HG03558 (cell line): ENCODE measurements around the gene STK24.
"Not testable (repeated sequence)": the region's sequence is repeated elsewhere in the genome, so short reads cannot be mapped to it uniquely, and the experiment has no call there.

ENCODE experiments used
- ATAC-seq: cut with Tn5 transposase; IDR thresholded peaks from one replicate; pipeline ENCODE4 v1.9.1; 2021; ENCODE audit warnings: moderate number of reproducible peaks; ENCODE audit not compliant: unreplicated experiment; ENCODE audit errors: extremely low read depth

Gene STK24

DNA sequence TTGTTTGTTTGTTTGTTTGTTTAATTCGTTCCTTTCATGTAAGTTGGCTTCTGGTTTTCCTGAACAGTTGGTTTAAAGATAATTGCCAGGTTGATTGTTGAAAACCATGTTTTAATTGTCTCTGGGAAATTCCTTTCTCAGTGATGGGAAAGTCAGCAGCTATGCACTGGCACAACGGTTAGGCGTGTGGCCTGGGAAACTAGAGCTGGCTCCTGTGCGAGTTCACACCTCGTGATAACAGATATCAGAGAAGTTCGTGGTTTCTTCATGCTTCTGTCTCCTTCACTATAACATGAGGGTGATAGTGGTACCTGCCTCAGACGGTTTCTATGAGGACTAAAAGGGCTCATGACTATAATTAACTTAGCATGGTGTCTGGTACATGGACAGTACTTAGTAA, 153.5 kb downstream of the STK24 start:
- no peak for ATAC-seq

DNA sequence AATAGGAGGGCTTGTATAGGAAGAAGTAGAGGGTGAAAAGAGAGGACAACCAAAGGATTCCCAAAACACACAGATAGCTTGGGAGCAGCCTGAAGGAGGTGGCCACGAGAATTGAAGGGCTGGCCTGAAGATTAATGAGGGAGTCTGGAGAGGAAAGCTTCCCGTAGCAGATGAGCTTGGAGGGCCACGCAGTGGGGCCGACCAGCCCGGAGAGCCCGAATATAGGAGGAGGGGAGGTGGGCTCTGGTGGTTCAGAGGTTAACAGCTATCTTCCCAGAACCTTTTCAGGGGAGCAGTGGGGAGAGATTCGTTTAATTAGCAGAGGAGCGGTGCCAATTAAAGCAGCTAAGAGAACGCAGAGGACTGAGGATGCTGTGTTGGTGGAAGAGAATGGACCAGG, 154.9 kb downstream of the STK24 start:
- ATAC-seq: no peak

DNA sequence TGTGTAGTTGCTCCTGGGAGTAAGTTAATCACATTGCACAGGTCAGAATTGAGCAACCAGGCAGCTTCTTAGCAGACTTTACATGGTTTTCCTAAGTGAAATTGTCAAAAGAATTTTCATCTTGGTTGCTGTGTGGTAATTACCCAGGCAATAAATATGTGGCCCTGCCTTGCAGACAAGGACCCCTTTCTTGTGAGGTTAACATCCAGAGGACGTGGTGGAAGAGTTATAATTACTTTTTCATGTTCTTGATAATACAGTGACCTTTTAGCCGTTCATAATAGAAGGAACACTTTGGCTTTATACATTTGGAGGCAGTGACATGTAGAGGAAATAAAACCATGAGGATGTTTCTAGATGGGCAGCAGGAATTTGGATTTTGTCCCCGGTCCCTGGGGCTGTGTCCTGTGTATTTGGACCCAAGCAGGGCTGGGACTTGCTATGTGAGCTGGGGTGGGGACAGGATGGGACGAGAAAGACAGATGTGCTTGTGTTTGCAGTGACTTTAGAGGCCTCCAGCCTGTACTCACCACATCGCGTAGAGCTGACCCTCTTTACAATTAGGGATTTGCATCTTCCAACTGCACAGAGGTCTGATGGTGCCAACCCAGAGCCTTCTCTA, 156.2 kb downstream of the STK24 start:
- no peak for ATAC-seq

DNA sequence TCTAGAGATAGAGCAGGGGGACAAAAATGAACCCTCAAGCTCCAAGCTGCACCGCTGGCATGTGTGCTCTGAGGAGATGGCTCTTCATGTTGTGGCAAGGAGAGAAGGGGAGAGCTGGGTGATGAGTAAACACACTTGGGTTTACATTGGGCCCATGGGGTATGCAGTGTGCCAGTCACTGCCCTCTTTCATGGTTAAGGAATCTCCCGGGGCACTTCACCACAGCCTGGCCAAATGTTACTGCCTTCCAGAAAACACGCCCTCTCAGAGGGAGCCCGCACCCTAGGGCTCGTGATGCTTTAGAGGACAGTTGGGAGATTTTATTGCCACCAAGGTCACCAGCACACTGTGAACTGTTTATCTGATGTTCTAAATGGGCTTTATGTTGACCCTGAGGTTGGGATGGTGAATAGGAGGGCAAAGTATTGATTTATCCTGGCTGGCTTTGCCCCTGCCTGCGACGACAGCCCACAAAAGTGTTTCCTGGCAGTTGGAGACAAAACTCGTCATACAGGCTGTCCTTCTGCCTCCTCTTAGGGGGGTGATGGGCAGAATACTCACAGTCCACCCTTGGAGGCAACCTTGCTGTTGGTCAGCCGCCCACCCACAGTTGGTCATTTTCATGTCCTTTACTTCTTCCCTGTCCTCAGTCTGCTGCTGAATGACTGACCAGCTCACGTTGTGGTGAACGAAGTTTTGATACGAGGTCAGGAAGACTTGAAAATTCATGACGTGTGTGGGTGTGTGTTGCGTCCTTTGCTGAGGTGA, 156.9 kb downstream of the STK24 start:
- ATAC-seq: no peak

DNA sequence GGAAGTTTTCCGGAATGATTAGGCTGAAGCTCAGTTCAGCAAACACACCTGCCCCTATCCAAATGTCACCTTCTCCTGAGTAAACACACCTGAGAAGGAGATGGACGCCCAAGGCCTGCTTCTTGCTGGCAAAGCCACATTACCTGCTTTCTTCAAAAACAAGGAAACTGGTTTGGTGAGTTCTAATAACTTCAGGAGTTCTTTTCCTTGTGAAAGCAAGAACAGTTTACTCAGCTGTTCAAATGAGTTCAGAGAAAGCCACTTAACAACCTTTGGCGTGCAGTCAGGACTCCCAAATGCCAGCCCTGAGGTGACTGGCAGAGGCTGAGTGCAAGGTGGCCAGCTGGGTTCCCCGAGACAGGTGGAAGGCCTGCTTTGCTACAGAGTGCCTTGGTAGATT, 160.5 kb downstream of the STK24 start:
- ATAC-seq: no peak

DNA sequence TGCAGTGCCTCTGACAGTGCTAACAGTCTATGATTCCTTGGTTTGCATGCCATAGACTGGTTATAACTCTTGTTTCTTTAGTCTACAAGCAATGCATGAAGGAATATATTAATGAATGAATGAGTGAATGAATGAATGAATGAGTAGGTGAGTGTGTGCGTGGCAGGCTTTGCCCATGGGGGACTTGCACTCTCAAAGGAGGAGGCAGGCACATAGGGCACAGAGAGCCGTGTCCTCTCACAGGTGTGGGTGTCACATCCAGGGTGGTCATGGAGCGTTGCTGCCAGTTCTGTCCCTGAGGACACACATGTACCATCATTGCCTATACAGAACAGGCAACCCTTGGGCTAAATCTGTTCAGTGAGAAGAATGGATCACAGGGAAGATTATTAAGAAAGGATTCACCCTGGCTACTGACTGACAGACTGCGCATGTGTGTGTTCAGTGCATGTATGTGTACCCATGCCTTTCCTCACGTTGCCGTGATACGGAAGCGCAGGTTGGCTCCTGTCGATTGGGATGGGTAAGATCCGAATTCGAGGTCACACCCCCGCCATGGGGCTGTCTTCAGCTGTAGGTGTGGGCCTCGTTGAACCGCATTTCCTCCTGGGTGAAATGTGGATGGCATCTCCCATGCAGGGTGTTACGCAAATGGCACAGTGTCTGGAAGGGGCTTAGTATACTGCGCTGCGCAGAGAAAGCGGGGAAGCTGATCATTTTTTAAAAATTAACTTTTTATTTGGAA, 161.4 kb downstream of the STK24 start:
- no peak for ATAC-seq

DNA sequence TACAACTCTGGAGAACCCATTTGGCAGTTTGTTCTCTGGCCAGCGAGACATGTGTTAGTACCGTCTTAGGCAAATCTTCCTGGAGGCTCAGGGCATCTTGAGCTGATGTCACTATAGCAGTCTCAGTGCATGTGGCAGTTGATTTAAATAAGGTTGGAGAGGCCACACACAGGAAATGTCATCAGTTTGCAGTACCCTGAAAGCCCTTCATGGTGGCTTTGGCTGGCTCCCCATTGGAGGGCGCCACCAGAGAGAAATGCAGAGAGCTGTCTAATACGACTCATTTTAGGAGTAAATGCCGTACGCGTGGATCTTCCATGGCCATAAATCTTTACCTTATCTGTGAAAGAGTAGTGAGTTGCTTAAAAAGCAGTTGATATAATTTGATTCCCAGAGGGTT, 163.1 kb downstream of the STK24 start:
- no peak for ATAC-seq

DNA sequence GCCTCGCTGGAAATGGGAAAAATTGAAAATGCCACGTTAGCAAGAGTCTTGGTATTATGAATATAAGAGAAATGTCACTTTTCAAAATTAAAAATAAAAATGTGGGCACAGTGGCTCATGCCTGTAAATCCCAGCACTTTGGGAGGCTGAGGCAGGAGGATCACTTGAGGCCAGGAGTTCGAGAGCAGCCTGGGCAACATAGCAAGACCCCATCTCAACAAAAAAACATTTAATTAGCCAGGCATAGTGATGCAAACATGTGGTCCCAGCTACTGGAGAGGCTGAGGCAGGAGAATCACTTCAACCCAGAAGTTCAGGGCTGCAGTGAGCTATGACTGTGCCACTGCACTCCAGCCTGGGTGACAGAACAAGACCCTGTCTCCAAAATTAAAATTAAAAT, 163.6 kb downstream of the STK24 start:
- not testable (repeated sequence) for ATAC-seq

DNA sequence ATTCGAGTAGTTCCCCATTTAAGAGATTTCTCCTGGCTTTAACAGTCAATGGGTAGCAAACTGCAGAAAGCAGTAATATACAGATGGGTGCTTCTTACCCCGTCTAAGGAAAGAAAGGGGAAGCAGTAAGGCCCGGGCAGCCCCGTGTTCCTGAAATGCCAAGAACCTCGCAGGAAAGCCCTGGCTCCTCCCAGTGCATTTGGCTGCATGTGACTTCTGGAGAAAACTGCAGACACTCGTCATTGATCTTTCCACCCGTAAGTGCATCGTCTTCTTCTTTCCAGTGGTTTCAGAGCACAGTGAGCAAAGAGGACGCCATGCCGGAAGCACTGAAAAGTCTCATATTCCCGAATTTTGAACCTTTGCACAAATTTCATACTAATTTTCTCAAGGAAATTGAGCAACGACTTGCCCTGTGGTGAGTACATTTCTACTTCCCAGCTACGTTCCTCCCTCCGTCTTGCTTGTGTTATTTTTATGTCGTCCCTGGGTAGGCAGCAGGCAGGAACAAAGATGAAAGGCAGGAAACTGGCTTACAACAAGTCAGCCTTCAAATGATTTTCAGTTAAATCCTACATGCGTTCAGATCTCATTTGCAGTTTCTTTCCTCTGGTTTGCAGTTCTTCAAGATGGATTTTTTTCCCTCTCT, 165.2 kb downstream of the STK24 start:
- ATAC-seq: no peak

DNA sequence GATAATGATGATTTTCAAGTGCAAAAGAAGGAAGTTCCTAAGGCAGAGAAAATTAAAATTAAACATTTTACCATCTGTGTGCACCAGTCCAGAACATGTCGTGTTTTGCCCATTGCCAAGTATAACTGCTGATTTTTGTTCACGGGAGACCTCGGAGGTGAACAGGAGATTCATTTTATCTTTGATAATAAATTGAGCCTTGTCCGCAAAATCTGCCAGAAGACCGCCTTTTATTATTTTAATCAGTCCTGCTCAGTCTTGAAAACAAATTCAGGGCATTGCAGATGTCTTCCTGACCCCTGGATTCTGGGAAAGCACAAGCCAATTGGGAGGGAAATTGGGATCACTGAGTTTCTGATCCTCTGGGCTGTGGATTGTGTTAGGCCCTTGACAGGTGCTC, 165.9 kb downstream of the STK24 start:
- ATAC-seq: no peak

DNA sequence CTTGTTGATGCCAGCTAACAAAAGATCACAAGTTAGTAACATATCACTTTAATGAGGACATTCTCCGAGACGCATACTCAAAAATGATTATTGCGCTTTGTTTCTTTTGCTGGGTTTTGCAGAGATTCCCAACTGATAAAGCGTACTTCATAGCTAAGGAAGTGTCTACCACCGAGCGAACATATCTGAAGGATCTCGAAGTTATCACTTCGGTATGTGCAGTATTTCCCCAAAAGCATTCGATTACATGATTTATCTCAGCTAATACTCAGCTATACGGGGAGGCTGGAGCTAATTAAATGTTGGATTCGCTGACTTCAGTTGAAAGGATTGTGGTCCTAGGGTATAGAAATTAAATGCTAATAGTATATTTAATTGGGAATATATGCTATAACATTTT, 166.3 kb downstream of the STK24 start:
- ATAC-seq: no peak

DNA sequence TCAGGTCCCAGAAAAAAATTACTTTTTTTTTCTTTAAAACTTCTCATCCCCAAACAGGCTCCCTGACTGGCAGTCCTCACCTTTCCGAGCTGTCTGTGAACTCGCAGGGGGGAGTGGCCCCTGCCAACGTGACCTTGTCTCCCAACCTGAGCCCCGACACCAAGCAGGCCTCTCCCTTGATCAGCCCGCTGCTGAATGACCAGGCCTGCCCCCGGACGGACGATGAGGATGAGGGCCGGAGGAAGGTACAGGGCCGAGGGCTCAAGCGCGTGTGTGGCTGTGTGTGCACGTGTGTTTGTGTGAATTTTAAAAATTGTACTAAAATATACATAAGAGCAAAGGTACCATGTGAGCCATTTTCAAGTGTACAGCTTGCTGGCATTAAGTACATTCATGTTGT, 167.6 kb downstream of the STK24 start:
- ATAC-seq: no peak

DNA sequence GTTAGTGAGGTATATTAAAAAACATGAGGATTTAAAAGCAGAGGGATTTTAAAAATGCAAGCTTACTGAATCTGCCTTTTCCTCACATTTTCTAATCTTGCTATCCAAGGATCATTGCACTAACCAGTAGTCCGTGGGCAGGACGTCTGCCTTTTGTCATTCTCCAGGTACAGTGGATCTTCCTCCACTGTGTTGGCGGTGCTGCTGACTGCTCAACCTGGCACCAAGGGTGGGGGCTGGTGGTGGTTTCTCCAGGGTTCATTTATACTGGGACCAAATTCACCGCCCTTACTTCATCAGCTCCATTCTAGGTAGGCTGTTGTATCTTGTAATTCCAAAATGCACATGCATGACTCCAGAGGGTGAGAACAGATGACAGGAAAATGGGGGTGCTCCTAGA, 169.3 kb downstream of the STK24 start:
- ATAC-seq: no peak

DNA sequence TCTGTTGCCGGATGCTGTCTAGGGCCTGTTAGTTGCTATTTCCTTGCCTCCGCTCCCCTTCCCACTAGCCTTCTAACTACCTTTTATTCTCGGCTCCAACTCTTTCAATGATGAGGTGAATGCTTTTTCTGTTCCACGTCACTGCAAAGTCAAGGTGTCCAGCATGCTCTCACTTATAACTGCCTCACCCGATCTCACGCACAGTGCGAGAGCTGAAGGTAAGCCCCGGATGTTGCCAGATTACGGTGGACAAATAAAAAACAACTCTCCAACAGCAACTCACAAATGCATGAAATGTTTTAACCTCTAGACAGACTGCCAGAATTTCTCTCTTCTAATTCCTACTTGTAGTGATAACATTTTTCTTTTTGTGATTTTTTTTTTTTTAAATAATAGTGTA, 169.9 kb downstream of the STK24 start:
- ATAC-seq: no peak

DNA sequence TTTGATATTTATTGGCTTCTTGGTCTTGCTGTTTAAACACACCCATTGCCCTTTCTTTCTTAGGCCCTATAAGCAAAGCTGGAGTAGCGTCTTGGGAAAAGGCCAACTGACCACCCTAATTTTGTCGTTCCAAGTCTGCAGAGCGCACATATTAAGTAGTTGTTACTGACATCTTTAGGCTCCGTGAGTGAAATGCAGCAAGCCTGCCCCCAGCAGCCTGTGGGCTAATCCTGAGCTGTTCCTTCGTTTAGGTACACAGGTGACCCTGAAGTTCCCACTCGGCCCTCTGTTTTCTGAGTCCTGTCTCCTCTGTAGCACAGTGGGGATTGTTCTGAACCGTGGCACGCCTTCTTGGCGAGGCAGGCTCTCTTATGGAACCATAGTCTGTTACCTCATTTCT, 170.5 kb downstream of the STK24 start:
- ATAC-seq: no peak

DNA sequence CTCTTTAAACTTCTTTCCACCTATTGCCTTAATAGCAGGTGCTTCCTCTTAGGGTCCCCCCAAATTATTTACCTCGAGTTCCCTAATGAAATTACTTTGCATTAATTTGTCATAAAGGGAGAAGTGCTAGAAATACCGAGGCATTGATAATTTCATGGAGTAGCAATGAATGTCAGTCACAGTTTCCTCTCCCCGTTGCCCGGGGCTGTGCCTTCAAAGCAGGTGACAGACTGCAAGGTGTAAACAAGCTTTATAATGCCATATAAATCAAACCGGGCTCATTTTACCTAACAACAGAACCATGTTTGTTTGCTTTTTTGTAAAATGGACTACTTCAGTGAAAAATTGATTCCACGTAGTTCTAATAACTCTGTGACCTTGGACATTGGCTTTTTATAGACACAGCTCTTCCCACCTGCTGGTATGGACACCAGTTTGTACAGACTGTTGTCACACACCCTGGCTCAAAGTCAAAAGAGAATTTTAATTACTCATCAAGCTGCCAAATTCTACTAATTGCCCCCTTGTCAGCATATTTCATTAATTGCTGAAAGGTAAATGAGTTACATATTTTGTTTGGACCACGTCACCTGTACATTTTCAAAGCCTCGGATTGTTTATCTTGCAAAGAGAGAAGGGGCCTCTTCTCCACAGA, 171.1 kb downstream of the STK24 start:
- no peak for ATAC-seq

DNA sequence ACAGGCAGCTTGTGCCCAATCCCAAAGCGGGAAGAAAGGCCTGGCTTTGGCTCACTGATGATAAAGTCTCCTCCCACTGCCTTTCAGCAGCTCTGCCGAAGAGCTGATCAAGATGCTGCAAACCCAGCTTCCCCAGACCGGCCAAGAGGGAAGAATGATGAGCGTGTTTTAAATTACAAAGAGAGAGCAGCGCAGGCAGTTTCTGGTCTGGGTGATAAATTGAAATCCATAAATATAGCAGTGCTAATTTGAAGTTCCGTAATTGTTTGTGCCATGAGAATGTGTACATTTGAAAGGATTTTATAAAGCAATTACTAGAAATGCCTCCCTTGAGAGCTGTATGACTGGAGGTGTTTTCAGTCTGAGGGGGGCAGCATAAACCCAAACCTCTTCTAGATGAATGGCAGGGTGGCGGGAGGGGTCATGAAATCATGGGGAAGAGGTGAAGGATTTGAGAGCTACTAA, 171.8 kb downstream of the STK24 start:
- no peak for ATAC-seq

DNA sequence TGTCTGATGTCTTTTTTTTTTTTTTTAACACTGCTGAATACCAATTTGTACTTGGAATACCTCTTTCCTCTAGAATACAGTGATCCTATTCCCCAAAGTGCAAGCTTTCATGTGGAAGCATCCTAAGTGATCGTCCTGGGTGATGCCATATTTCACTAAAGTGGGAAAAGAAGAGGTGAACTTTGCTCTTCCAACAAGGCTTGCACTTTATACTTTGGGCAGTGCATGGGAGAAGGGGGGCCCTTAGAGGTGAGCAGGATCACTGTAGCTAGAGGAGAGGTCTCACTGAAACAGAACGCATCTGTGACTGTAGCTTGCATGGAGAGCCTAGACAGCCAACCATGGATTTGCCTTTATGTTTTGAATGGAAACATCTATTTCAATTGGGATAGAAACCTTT, 173.8 kb downstream of the STK24 start:
- ATAC-seq: no peak

DNA sequence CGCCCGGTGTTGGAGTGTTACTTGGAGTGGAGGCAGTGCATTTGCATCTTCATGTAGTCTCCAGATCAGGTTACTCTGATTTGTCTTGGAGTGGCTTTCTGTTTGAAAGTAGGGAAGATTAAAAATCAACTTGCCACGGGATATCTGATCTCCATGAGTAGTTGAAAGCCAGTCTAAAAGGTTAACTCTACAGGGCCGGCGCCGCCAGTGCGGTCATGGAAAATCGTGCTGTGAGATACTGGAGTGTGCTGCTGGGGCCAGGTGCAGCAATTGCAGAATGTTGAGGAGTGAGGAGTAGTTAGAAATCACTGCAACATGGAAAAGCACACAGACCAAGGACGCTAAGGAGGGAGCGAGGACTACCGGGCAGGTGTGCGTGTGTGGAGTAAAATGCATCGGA, 175.0 kb downstream of the STK24 start:
- no peak for ATAC-seq

DNA sequence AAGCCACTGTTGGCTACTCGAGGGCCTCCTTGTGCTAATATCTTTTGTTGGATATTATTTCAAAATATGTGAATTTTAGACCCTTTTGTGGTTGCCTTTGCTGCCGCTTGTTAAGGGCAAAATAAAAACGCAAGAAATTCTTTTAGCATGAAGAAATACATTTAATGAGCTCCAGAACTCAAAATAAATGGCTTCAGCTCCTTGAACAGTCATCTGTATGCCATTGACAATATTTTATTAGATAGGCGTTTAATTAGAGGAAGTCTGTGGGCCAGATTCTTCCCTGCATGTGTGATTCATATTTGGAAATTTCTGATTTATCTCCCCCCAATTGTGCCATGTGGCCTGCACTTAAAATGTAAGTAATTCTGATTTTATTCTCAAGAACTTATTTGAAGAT, 177.2 kb downstream of the STK24 start:
- ATAC-seq: no peak
